GM12878 (cell line): Measurements from ENCODE around the gene FHL2. TPM values are rescaled to one million over a fixed set of nuclear protein-coding genes. Genes with fewer than 3 reads are reported as not detected.

Source experiments
- ATAC-seq: fragments of 200-7000 bp; cut with Tn5 transposase; 3 replicates; pipeline ENCODE4 v1.9.1; 2020; ENCODE audit warnings: mild to moderate bottlenecking, moderate library complexity
- BruUV-seq: library from RNA; stranded (reverse); fragments of 400-500 nt; replicated peaks from 2 replicates; lab custom pipeline; 2021; lab: Mats Ljungman, UMichigan
- CTCF ChIA-PET: fragments of 300-600 bp; sonication (Branson Sonifier 250); formaldehyde crosslinking; extraction: SDS; loops from one replicate; lab custom pipeline; 2021; ENCODE audit warnings: inconsistent platforms; lab: Yijun Ruan, JAX
- POLR2A ChIA-PET: fragments of 350-600 bp; formaldehyde crosslinking; extraction: SDS; loops from one replicate; lab custom pipeline; 2021; ENCODE audit warnings: inconsistent platforms; lab: Charles Lee
- RAD21 ChIA-PET: fragments of 300-600 bp; sonication (Branson Sonifier 250); formaldehyde crosslinking; loops from one replicate; lab custom pipeline; 2023; ENCODE audit warnings: antibody characterized with exemption; ENCODE audit not compliant: unreplicated experiment; lab: Charles Lee
- SMC1A ChIA-PET: fragments of 300-600 bp; sonication (Branson Sonifier 250); formaldehyde crosslinking; loops from one replicate; lab custom pipeline; 2023; ENCODE audit not compliant: unreplicated experiment, uncharacterized antibody; lab: Charles Lee
- DNase-seq: peaks from one replicate; pipeline ENCODE4 v3.0.0-alpha.2; 2011; ENCODE audit warnings: low read depth, low spot score
- FAIRE-seq: peaks from 3 replicates; lab custom pipeline; 2011; peaks lifted over from hg19 to GRCh38; lab: Jason Lieb, UNC
- H2AFZ ChIP-seq: 2 replicates; pipeline ENCODE4 v1.6.0; 2011; ENCODE audit warnings: low read depth, low read length, control low read depth; ENCODE audit not compliant: control insufficient read depth
- H3K27ac ChIP-seq: 2 replicates; pipeline ENCODE4 v1.5.1; 2011; ENCODE audit warnings: control low read depth; ENCODE audit not compliant: control insufficient read depth, insufficient read depth
- H3K27me3 ChIP-seq, 2 experiments: replicated peaks in 1 of 2; 2 replicates each; pipeline versions ENCODE4 v1.6.0 to v1.6.1; 2011; ENCODE audit warnings: low read length in 1 of 2; ENCODE audit not compliant: control insufficient read depth in 2 of 2, insufficient read depth in 2 of 2
- H3K36me3 ChIP-seq, 2 experiments: 2 replicates each; pipeline ENCODE4 v1.5.1; 2011; ENCODE audit warnings: low read length in 1 of 2; ENCODE audit not compliant: control insufficient read depth in 2 of 2, insufficient read depth in 2 of 2
- H3K4me1 ChIP-seq: 2 replicates; pipeline ENCODE4 v1.6.1; 2011; ENCODE audit warnings: mild to moderate bottlenecking, low read length, moderate library complexity, mixed read lengths; ENCODE audit not compliant: control insufficient read depth, insufficient read depth
- H3K4me2 ChIP-seq: 2 replicates; pipeline ENCODE4 v1.6.0; 2011; ENCODE audit warnings: control low read depth; ENCODE audit not compliant: control insufficient read depth, insufficient read depth
- H3K4me3 ChIP-seq: fragments of 200-600 bp; sonication (generic); 2 replicates; pipeline ENCODE4 v1.5.1; 2016
- H3K79me2 ChIP-seq: 2 replicates; pipeline ENCODE4 v1.6.0; 2011; ENCODE audit warnings: low read length; ENCODE audit not compliant: control insufficient read depth, insufficient read depth
- H3K9ac ChIP-seq: 2 replicates; pipeline ENCODE4 v1.8.0; 2011; ENCODE audit warnings: low read length, control low read depth, mixed read lengths; ENCODE audit not compliant: control insufficient read depth, insufficient read depth
- H3K9me3 ChIP-seq: replicated peaks from 3 replicates; pipeline ENCODE4 v1.5.1; 2011; ENCODE audit warnings: mild to moderate bottlenecking, low read length; ENCODE audit not compliant: control insufficient read depth, insufficient read depth
- H4K20me1 ChIP-seq: 2 replicates; pipeline ENCODE4 v1.6.0; 2011; ENCODE audit not compliant: control insufficient read depth, insufficient read depth
- ATF2 ChIP-seq: IDR thresholded peaks from 2 replicates; pipeline ENCODE4 v1.6.1; 2012; ENCODE audit warnings: low read length, inconsistent platforms
- CTCF ChIP-seq, 3 experiments: IDR thresholded peaks in 2 of 3; conservative IDR thresholded peaks in 1 of 3; 2 replicates each; pipeline ENCODE4 v1.5.1; 2011; ENCODE audit warnings: low read depth in 3 of 3, low read length in 3 of 3, mild to moderate bottlenecking in 3 of 3, control low read depth in 2 of 3, moderate library complexity in 2 of 3, inconsistent platforms in 1 of 3, mixed read lengths in 1 of 3; ENCODE audit not compliant: control insufficient read depth in 2 of 3, insufficient read depth in 1 of 3; ENCODE audit errors: extremely low read depth in 1 of 3
- FOXM1 ChIP-seq: IDR thresholded peaks from 2 replicates; pipeline ENCODE4 v1.6.1; 2012; ENCODE audit warnings: low read depth, mild to moderate bottlenecking, inconsistent platforms, low read length, moderate library complexity
- GABPA ChIP-seq: IDR thresholded peaks from 2 replicates; pipeline ENCODE4 v1.6.1; 2014; ENCODE audit warnings: antibody characterized with exemption, low read depth, mild to moderate bottlenecking, inconsistent platforms
- IRF5 ChIP-seq: fragments of 450-650 bp; IDR thresholded peaks from 2 replicates; pipeline ENCODE4 v1.6.1; 2017; ENCODE audit warnings: borderline replicate concordance
- JUND ChIP-seq: IDR thresholded peaks from 2 replicates; pipeline ENCODE4 v1.6.1; 2012; ENCODE audit warnings: low read depth, mild to moderate bottlenecking, low read length, improper control_type of control experiment, moderate library complexity
- MTA2 ChIP-seq: fragments of 450-650 bp; IDR thresholded peaks from 2 replicates; pipeline ENCODE4 v1.6.1; 2016; ENCODE audit warnings: low read depth, mild to moderate bottlenecking, moderate library complexity
- MTA3 ChIP-seq: IDR thresholded peaks from 2 replicates; pipeline ENCODE4 v1.6.1; 2012; ENCODE audit warnings: low read length, inconsistent platforms, borderline replicate concordance
- MXI1 ChIP-seq: fragments of 150-350 bp; IDR thresholded peaks from 2 replicates; pipeline ENCODE4 v1.6.1; 2011; ENCODE audit warnings: low read depth, mild to moderate bottlenecking, inconsistent platforms, low read length, improper control_type of control experiment
- RELA ChIP-seq: fragments of 450-650 bp; IDR thresholded peaks from 2 replicates; pipeline ENCODE4 v1.8.0; 2014; ENCODE audit warnings: borderline replicate concordance; ENCODE audit not compliant: partially characterized antibody
- ZNF384 ChIP-seq: IDR thresholded peaks from 2 replicates; pipeline ENCODE4 v1.6.1; 2012; ENCODE audit warnings: low read depth, mild to moderate bottlenecking, low read length, improper control_type of control experiment, borderline replicate concordance
- ZNF687 ChIP-seq: fragments of 450-650 bp; IDR thresholded peaks from 2 replicates; pipeline ENCODE4 v1.6.1; 2017; ENCODE audit warnings: mild to moderate bottlenecking, moderate library complexity
- WGBS: methylation state at CpG from one replicate; pipeline ENCODE4 v1.1.6; 2016; ENCODE audit warnings: low lambda C conversion rate; ENCODE audit not compliant: insufficient replicate concordance, insufficient coverage; ENCODE audit errors: missing lambda C conversion rate; 5-methylcytosine and 5-hydroxymethylcytosine counted together
- in situ Hi-C: fragments of 300-500 bp; cut with MboI; formaldehyde crosslinking; loops from 9 replicates; pipeline ENCODE4 v1.14.3; 2018; ENCODE audit warnings: mixed read lengths
- intact Hi-C: fragments of 100-400 bp; cut with micrococcal nuclease; formaldehyde crosslinking; loops from one replicate; pipeline ENCODE4 v1.14.2; 2022; ENCODE audit not compliant: unreplicated experiment
- polyA plus RNA-seq, 11 experiments: library from polyadenylated mRNA; depleted of rRNA in 4 of 11; unstranded in 6 of 11; stranded (reverse) in 5 of 11; fragments of >200 nt; fragmentation: Nextera tagmentation in 4 of 11; fragmentation: Illumina TruSeq in 1 of 11; extraction: Ambion mirVana in 4 of 11; extraction: Trizol in 1 of 11; gene quantifications; 1 replicate in 1 of 11; 2 replicates in 10 of 11; pipeline versions ENCODE4 v1.2.1 to v1.2.3, GENCODE V29; 2011 to 2016; ENCODE audit warnings: inconsistent platforms in 2 of 11, missing spikeins in 2 of 11, low read depth in 1 of 11
- total RNA-seq, 4 experiments: library from RNA; depleted of rRNA in 3 of 4; stranded (reverse); fragments of >200 nt in 3 of 4; fragmentation: Illumina TruSeq in 1 of 4; extraction: Trizol in 1 of 4; gene quantifications; 2 replicates each; pipeline versions ENCODE4 v1.2.1 to v1.2.3, GENCODE V29; 2013 to 2021

FHL2 gene
- total and polyA plus RNA-seq, 10 of the 15 experiments (the other 5 are each of a cell fraction or from before 2014, with no cell fraction given): 2.2 to 9.9 (median 4.5) TPM

GRCh38 chr2:105328281-105329196, 70.3 kb downstream of the FHL2 start:
- BruUV-seq: no TSS peak
- ChIA-PET SMC1A (interaction anchor here (0.9 to 5.0 kb wide), 8 partner anchors 8 to 84 kb away, joined by 3 to 25 read pairs (median 4); partner anchors contain the start of gene C2orf49), CTCF (interaction anchor here (0.7 to 1.5 kb wide), 7 partner anchors 10 to 476 kb away, joined by 3 to 4 read pairs (median 3); partner anchors contain the start of gene C2orf49), RAD21 (interaction anchor here (1.1 to 2.2 kb wide), 3 partner anchors 9 to 41 kb away, joined by 4 to 9 read pairs (median 8); partner anchors contain the start of gene C2orf49), POLR2A (interaction anchor here (0.9 to 2.0 kb wide), 7 partner anchors 9 to 41 kb away, joined by 3 to 12 read pairs (median 3); partner anchors contain the start of gene C2orf49)
- Histone ChIP-seq H3K79me2 (peaks cover 67% of the 10 kb centered on the region), H3K27ac (peak overlapping the region; percentile 84), H3K4me2 (peak overlapping the region; percentile 99), H3K4me3 (peak overlapping the region; percentile 88), H4K20me1 (no peaks in the 10 kb centered on the region), H3K4me1 (peaks cover 15% of the 10 kb centered on the region), H3K27me3 (no peaks in the 10 kb centered on the region), H3K9me3 (no peaks in the 10 kb centered on the region), H3K36me3 (peaks cover 0 to 8% of the 10 kb centered on the region in 2 experiments; a peak in 2 of 4 replicates), H2AFZ (peak overlapping the region; percentile 81), H3K9ac (peak overlapping the region; percentile 92)
- in situ Hi-C loops: no loop called here
- DNase-seq: no peak
- FAIRE-seq: peak; percentile 61
- intact Hi-C loops: no loop called here
- WGBS: 1% methylated on average over 16 of the region's 16 CpGs
- peak; percentile 56 for ATAC-seq
- TF ChIP-seq FOXM1: no peak
- no peak for TF ChIP-seq ZNF384
- TF ChIP-seq JUND: no peak
- peak; percentile 73; the same call in 1 of the 2 replicates for TF ChIP-seq ZNF687
- TF ChIP-seq RELA: no peak
- peak; percentile 47; the same call in 1 of the 2 replicates for TF ChIP-seq MXI1
- TF ChIP-seq MTA2: 0 out of 2 replicates have a peak, but pooled peaks have one; percentile 10
- no peak for TF ChIP-seq CTCF (IDR thresholded peaks at IDR 0.05 in 2 of 3, conservative IDR thresholded peaks at IDR 0.05 in 1 of 3; ENCODE audit: control insufficient read depth in 2 of 3, extremely low read depth in 1 of 3, insufficient read depth in 1 of 3, low read depth in 3 of 3, low read length in 3 of 3)
- peak; percentile 44; the same call in 1 of the 2 replicates for TF ChIP-seq MTA3
- TF ChIP-seq ATF2: no peak
- no peak for TF ChIP-seq GABPA
- TF ChIP-seq IRF5: no peak
